ENCODE data around the gene BCKDHA. TPM values are rescaled to one million over a fixed set of nuclear protein-coding genes. Genes with fewer than 3 reads are reported as not detected.
"Not testable (repeated sequence)": the region's sequence is repeated elsewhere in the genome, so short reads cannot be mapped to it uniquely, and the experiment has no call there.

The BCKDHA gene
- total RNA-seq, 2 experiments from 2014 or later: 12.2 to 13.1 TPM

GRCh38 chr19:41407271-41407670 lies 9.7 kb downstream of the BCKDHA start:
- Histone ChIP-seq H3K27ac (ENCODE audit: low read depth in 1 of 2, low read length in 2 of 2) (no peak overlapping the region), H3K4me3 (ENCODE audit: low read length) (no peak overlapping the region), H3K4me1 (ENCODE audit: insufficient read depth, low read length) (peaks cover 15% of the 10 kb centered on the region), H3K27me3 (ENCODE audit: control insufficient read depth in 1 of 2, insufficient read depth in 2 of 2, low read length in 2 of 2) (no peaks in the 10 kb centered on the region), H3K9me3 (ENCODE audit: control insufficient read depth in 1 of 2, insufficient read depth in 1 of 2, low read length in 2 of 2) (no peaks in the 10 kb centered on the region), H3K36me3 (ENCODE audit: insufficient read depth, low read length) (peaks cover 25% of the 10 kb centered on the region)
- Mint-ChIP-seq H3K4me1 (ENCODE audit: low read depth) (peaks cover 15% of the 10 kb centered on the region), H3K27ac (no peak overlapping the region), H3K27me3 (no peaks in the 10 kb centered on the region), H3K4me3 (no peak overlapping the region), H3K36me3 (ENCODE audit: low read depth) (peaks cover 26% of the 10 kb centered on the region), H3K9me3 (no peaks in the 10 kb centered on the region)
- no peak for TF ChIP-seq CTCF (IDR thresholded peaks at IDR 0.05)
- CTCF ChIA-PET: no interaction called here
- ATAC-seq (ENCODE audit: poor library complexity) (no peak), DNase-seq (no peak)
- POLR2A ChIA-PET: no interaction called here
- intact Hi-C loops (cut with DNase I, micrococcal nuclease): no loop called here

GRCh38 chr19:41408256-41408655 lies 10.6 kb downstream of the BCKDHA start:
- no peak for DNase-seq
- Histone ChIP-seq H3K36me3 (ENCODE audit: insufficient read depth, low read length) (peaks cover 30% of the 10 kb centered on the region), H3K4me3 (ENCODE audit: low read length) (no peak overlapping the region), H3K27me3 (ENCODE audit: control insufficient read depth in 1 of 2, insufficient read depth in 2 of 2, low read length in 2 of 2) (no peaks in the 10 kb centered on the region), H3K9me3 (ENCODE audit: control insufficient read depth in 1 of 2, insufficient read depth in 1 of 2, low read length in 2 of 2) (no peaks in the 10 kb centered on the region), H3K27ac (ENCODE audit: low read depth in 1 of 2, low read length in 2 of 2) (no peak overlapping the region), H3K4me1 (ENCODE audit: insufficient read depth, low read length) (peaks cover 15% of the 10 kb centered on the region)
- intact Hi-C loops (cut with DNase I, micrococcal nuclease): no loop called here
- Mint-ChIP-seq H3K27me3 (no peaks in the 10 kb centered on the region), H3K9me3 (no peaks in the 10 kb centered on the region), H3K36me3 (ENCODE audit: low read depth) (peaks cover 30% of the 10 kb centered on the region), H3K4me3 (no peak overlapping the region), H3K27ac (no peak overlapping the region), H3K4me1 (ENCODE audit: low read depth) (peaks cover 15% of the 10 kb centered on the region)
- TF ChIP-seq CTCF (IDR thresholded peaks at IDR 0.05): no peak
- no peak for ATAC-seq (ENCODE audit: poor library complexity)
- ChIA-PET POLR2A (no interaction called here), CTCF (interaction anchor here (0.7 kb wide), 1 partner anchor 359 kb away, joined by 3 read pairs; no protein-coding TSS in a partner anchor)

GRCh38 chr19:41408846-41409245 lies 11.2 kb downstream of the BCKDHA start:
- H3K4me3 Mint-ChIP-seq; CTCF ChIA-PET; H3K27me3 ChIP-seq (ENCODE audit: control insufficient read depth in 1 of 2, insufficient read depth in 2 of 2, low read length in 2 of 2); H3K27ac ChIP-seq (ENCODE audit: low read depth in 1 of 2, low read length in 2 of 2); POLR2A ChIA-PET; H3K9me3 ChIP-seq (ENCODE audit: control insufficient read depth in 1 of 2, insufficient read depth in 1 of 2, low read length in 2 of 2); ATAC-seq (ENCODE audit: poor library complexity); intact Hi-C loops (cut with DNase I, micrococcal nuclease); H3K4me3 ChIP-seq (ENCODE audit: low read length); H3K27ac Mint-ChIP-seq; H3K9me3 Mint-ChIP-seq; DNase-seq; H3K27me3 Mint-ChIP-seq: not testable (repeated sequence)
- Histone ChIP-seq H3K36me3 (ENCODE audit: insufficient read depth, low read length) (peaks cover 31% of the 10 kb centered on the region), H3K4me1 (ENCODE audit: insufficient read depth, low read length) (peaks cover 15% of the 10 kb centered on the region)
- Mint-ChIP-seq H3K36me3 (ENCODE audit: low read depth) (peaks cover 36% of the 10 kb centered on the region), H3K4me1 (ENCODE audit: low read depth) (peaks cover 15% of the 10 kb centered on the region)

DNA sequence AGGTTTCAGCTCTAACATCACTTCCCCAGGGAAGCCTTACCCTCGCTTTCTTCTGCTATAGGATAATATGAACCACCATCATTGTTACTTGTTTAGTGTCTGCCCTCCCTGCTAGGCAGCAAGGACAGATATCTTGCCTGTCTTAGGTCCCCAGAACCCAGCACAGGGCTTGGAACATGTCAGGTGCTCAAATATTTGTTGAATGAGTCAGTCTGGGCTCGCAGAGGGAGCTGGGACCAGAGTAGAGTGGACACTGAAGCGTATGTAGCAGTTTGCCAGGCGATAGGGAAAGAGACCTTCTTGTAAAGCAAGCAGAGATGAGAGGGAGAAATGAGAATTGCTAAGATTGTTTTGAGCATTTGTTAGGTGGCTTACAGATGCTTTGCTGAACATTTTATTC lies 11.7 kb downstream of the BCKDHA start:
- H3K9me3 ChIP-seq (ENCODE audit: control insufficient read depth in 1 of 2, insufficient read depth in 1 of 2, low read length in 2 of 2): no peaks in the 10 kb centered on the region
- peaks cover 35% of the 10 kb centered on the region for H3K36me3 ChIP-seq (ENCODE audit: insufficient read depth, low read length)
- peaks cover 40% of the 10 kb centered on the region for H3K36me3 Mint-ChIP-seq (ENCODE audit: low read depth)
- no peak for TF ChIP-seq CTCF (IDR thresholded peaks at IDR 0.05)
- peaks cover 15% of the 10 kb centered on the region for H3K4me1 ChIP-seq (ENCODE audit: insufficient read depth, low read length)
- no peak overlapping the region for H3K27ac ChIP-seq (ENCODE audit: low read depth in 1 of 2, low read length in 2 of 2)
- POLR2A ChIA-PET: no interaction called here
- no peak overlapping the region for H3K27ac Mint-ChIP-seq
- H3K9me3 Mint-ChIP-seq: no peaks in the 10 kb centered on the region
- CTCF ChIA-PET: no interaction called here
- H3K4me3 Mint-ChIP-seq: no peak overlapping the region
- no peaks in the 10 kb centered on the region for H3K27me3 ChIP-seq (ENCODE audit: control insufficient read depth in 1 of 2, insufficient read depth in 2 of 2, low read length in 2 of 2)
- H3K27me3 Mint-ChIP-seq: no peaks in the 10 kb centered on the region
- ATAC-seq (ENCODE audit: poor library complexity): no peak
- peak in 2 of 14 experiments; percentile 39 to 43 for DNase-seq
- H3K4me1 Mint-ChIP-seq (ENCODE audit: low read depth): peaks cover 15% of the 10 kb centered on the region
- H3K4me3 ChIP-seq (ENCODE audit: low read length): no peak overlapping the region
- intact Hi-C loops (cut with DNase I, micrococcal nuclease): no loop called here

Measured in CD4-positive, alpha-beta T cell (primary cell).